Mesenchymal stem cell (in vitro differentiated cells and primary cell): ENCODE measurements around the gene YIF1A. TPM values are rescaled to one million over a fixed set of nuclear protein-coding genes. Genes with fewer than 3 reads are reported as not detected.

Experiments
- DNase-seq: peaks from one replicate; pipeline ENCODE4 v3.0.0-alpha.2; 2013
- H2AFZ ChIP-seq: one replicate; pipeline ENCODE4 v1.6.1; 2013; ENCODE audit warnings: low read depth, mild to moderate bottlenecking, control low read depth, inconsistent platforms, low read length, moderate library complexity
- H2AK5ac ChIP-seq: 2 replicates; pipeline ENCODE4 v1.6.1; 2013; ENCODE audit warnings: low read length, moderate library complexity, mild to moderate bottlenecking, inconsistent platforms; ENCODE audit not compliant: severe bottlenecking
- H2BK120ac ChIP-seq: one replicate; pipeline ENCODE4 v1.6.1; 2013; ENCODE audit warnings: low read depth, mild to moderate bottlenecking, inconsistent platforms, low read length, moderate library complexity
- H2BK12ac ChIP-seq, 2 experiments: one replicate each; pipeline ENCODE4 v1.6.1; 2013; ENCODE audit warnings: inconsistent platforms in 2 of 2, low read length in 2 of 2, mild to moderate bottlenecking in 2 of 2, moderate library complexity in 2 of 2, control low read depth in 1 of 2
- H2BK15ac ChIP-seq: one replicate; pipeline ENCODE4 v1.6.1; 2013; ENCODE audit warnings: mild to moderate bottlenecking, low read depth, inconsistent platforms; ENCODE audit not compliant: poor library complexity, severe bottlenecking
- H2BK5ac ChIP-seq: 2 replicates; pipeline ENCODE4 v1.6.1; 2013; ENCODE audit warnings: low read depth, mild to moderate bottlenecking, low read length, control low read depth, inconsistent platforms; ENCODE audit not compliant: poor library complexity, severe bottlenecking
- H3K14ac ChIP-seq, 2 experiments: one replicate each; pipeline ENCODE4 v1.6.1; 2013; ENCODE audit warnings: inconsistent platforms in 2 of 2, low read length in 2 of 2, control low read depth in 1 of 2, mild to moderate bottlenecking in 1 of 2, moderate library complexity in 1 of 2
- H3K18ac ChIP-seq, 2 experiments: one replicate each; pipeline ENCODE4 v1.6.1; 2013; ENCODE audit warnings: inconsistent platforms in 2 of 2, low read length in 2 of 2, control low read depth in 1 of 2, low read depth in 1 of 2, mild to moderate bottlenecking in 1 of 2
- H3K23ac ChIP-seq, 2 experiments: one replicate each; pipeline ENCODE4 v1.6.1; 2013; ENCODE audit warnings: inconsistent platforms in 2 of 2, low read length in 2 of 2, mild to moderate bottlenecking in 2 of 2, moderate library complexity in 2 of 2, control low read depth in 1 of 2
- H3K27ac ChIP-seq: 2 replicates; pipeline ENCODE4 v1.5.1; 2013; ENCODE audit warnings: mild to moderate bottlenecking, moderate library complexity, low read length, control low read depth, inconsistent platforms; ENCODE audit not compliant: poor library complexity, severe bottlenecking
- H3K27me3 ChIP-seq, 2 experiments: 2 replicates each; pipeline versions ENCODE4 v1.6.1 to v1.7.0; 2013; ENCODE audit warnings: low read length in 2 of 2, mild to moderate bottlenecking in 2 of 2, moderate library complexity in 2 of 2, control low read depth in 1 of 2, inconsistent platforms in 1 of 2; ENCODE audit not compliant: control insufficient read depth in 1 of 2, insufficient read depth in 1 of 2
- H3K36me3 ChIP-seq, 2 experiments: 2 replicates each; pipeline versions ENCODE4 v1.6.1 to v1.7.0; 2013; ENCODE audit warnings: low read length in 2 of 2, control low read depth in 1 of 2, inconsistent platforms in 1 of 2, low read depth in 1 of 2, mild to moderate bottlenecking in 1 of 2; ENCODE audit not compliant: insufficient read depth in 2 of 2, control insufficient read depth in 1 of 2
- H3K4ac ChIP-seq, 2 experiments: one replicate each; pipeline ENCODE4 v1.6.1; 2013; ENCODE audit warnings: inconsistent platforms in 2 of 2, low read length in 2 of 2, mild to moderate bottlenecking in 2 of 2, moderate library complexity in 2 of 2, control low read depth in 1 of 2, low read depth in 1 of 2
- H3K4me1 ChIP-seq: 2 replicates; pipeline ENCODE4 v1.6.1; 2013; ENCODE audit warnings: low read depth, low read length, control low read depth; ENCODE audit not compliant: control insufficient read depth, insufficient read depth
- H3K4me2 ChIP-seq: 2 replicates; pipeline ENCODE4 v1.6.1; 2013; ENCODE audit warnings: low read length, mild to moderate bottlenecking, inconsistent platforms; ENCODE audit not compliant: poor library complexity, severe bottlenecking
- H3K4me3 ChIP-seq, 2 experiments: 2 replicates each; pipeline versions ENCODE4 v1.5.1 to v1.7.0; 2013; ENCODE audit warnings: low read length in 2 of 2, mild to moderate bottlenecking in 2 of 2, control low read depth in 1 of 2, low read depth in 1 of 2; ENCODE audit not compliant: insufficient read depth in 1 of 2
- H3K79me1 ChIP-seq: replicated peaks from 2 replicates; pipeline ENCODE4 v1.6.1; 2013; ENCODE audit warnings: mild to moderate bottlenecking, control low read depth, low read length, inconsistent platforms; ENCODE audit not compliant: poor library complexity, severe bottlenecking
- H3K9ac ChIP-seq: 2 replicates; pipeline ENCODE4 v1.7.0; 2013; ENCODE audit warnings: mild to moderate bottlenecking, low read length, moderate library complexity
- H3K9me3 ChIP-seq: 2 replicates; pipeline ENCODE4 v1.7.0; 2013; ENCODE audit warnings: mild to moderate bottlenecking, low read length; ENCODE audit not compliant: control insufficient read depth
- H4K8ac ChIP-seq: one replicate; pipeline ENCODE4 v1.6.1; 2013; ENCODE audit warnings: inconsistent platforms, mild to moderate bottlenecking, low read length, moderate library complexity
- H4K91ac ChIP-seq: one replicate; pipeline ENCODE4 v1.6.1; 2013; ENCODE audit warnings: mild to moderate bottlenecking, low read length, inconsistent platforms
- WGBS: methylation state at CpG from one replicate; pipeline ENCODE4 v1.1.7; 2013; ENCODE audit warnings: mixed read lengths; 5-methylcytosine and 5-hydroxymethylcytosine counted together
- polyA plus RNA-seq, 2 experiments: library from polyadenylated mRNA; stranded (reverse); fragments of 200-250 nt; gene quantifications; one replicate each; pipeline ENCODE4 v1.2.3, GENCODE V29; 2013

Gene YIF1A
- 314 TPM for polyA plus RNA-seq (2013, experiment 1 of 2)
- 328 TPM for polyA plus RNA-seq (2013, experiment 2 of 2)

GRCh38 chr11:66288671-66289547, at the start of gene YIF1A:
YIF1A (minus strand) TSS chr11:66289143; CDS start chr11:66288985, 158 bp downstream.
- peak within 1 kb of the TSS; percentile 41 for H2AK5ac ChIP-seq
- peak within 1 kb of the TSS in 1 of 2 experiments; percentile 87 for H3K23ac ChIP-seq
- peak within 1 kb of the TSS; percentile 97 for H2BK15ac ChIP-seq
- WGBS, result under 1% methylated on average over 82 of the region's 87 CpGs
- peak; percentile 100 for DNase-seq
- H2BK120ac ChIP-seq, result peak within 1 kb of the TSS; percentile 96
- peaks cover 44% of the 10 kb centered on the region for H3K4me1 ChIP-seq
- peak within 1 kb of the TSS; percentile 96 for H4K8ac ChIP-seq
- H3K18ac ChIP-seq, result peak within 1 kb of the TSS; percentile 94 to 98
- no peak within 1 kb of the TSS for H2BK12ac ChIP-seq
- H3K9ac ChIP-seq, result peak within 1 kb of the TSS; percentile 99
- peaks cover 26% of the 10 kb centered on the region for H3K79me1 ChIP-seq
- peak within 1 kb of the TSS; percentile 98 for H3K27ac ChIP-seq
- peak within 1 kb of the TSS; percentile 90 for H3K4me2 ChIP-seq
- peak within 1 kb of the TSS; percentile 55 for H2AFZ ChIP-seq
- peak within 1 kb of the TSS; percentile 94 for H4K91ac ChIP-seq
- H2BK5ac ChIP-seq, result peak within 1 kb of the TSS; percentile 79
- peak within 1 kb of the TSS; percentile 92 for H3K4me3 ChIP-seq
- H3K27me3 ChIP-seq, result peaks cover 28 to 32% of the 10 kb centered on the region in 2 experiments
- H3K9me3 ChIP-seq, result no peaks in the 10 kb centered on the region
- H3K36me3 ChIP-seq, result peaks cover 30 to 38% of the 10 kb centered on the region in 2 experiments
- H3K4ac ChIP-seq, result peak within 1 kb of the TSS; percentile 95 to 96
- peak within 1 kb of the TSS; percentile 89 to 95 for H3K14ac ChIP-seq

GRCh38 chr11:66337103-66337899, 48.4 kb upstream of the YIF1A start:
- H3K27me3 ChIP-seq, result no peaks in the 10 kb centered on the region
- H3K79me1 ChIP-seq, result peaks cover 33% of the 10 kb centered on the region
- no peak overlapping the region for H3K4me3 ChIP-seq
- H2AFZ ChIP-seq, result no peak overlapping the region
- H3K27ac ChIP-seq, result peak overlapping the region; percentile 97
- H3K4ac ChIP-seq, result peak overlapping the region; percentile 52 to 63
- peak overlapping the region; percentile 77 for H4K91ac ChIP-seq
- WGBS, result 41% methylated on average over 18 of the region's 18 CpGs
- peak overlapping the region in 1 of 2 experiments; percentile 53 for H3K23ac ChIP-seq
- peak overlapping the region; percentile 68 for H3K4me2 ChIP-seq
- peak overlapping the region; percentile 56 to 90 for H2BK12ac ChIP-seq
- no peak overlapping the region for H3K14ac ChIP-seq
- H2BK15ac ChIP-seq, result peak overlapping the region; percentile 65
- H2AK5ac ChIP-seq, result peak overlapping the region; percentile 36
- no peaks in the 10 kb centered on the region for H3K9me3 ChIP-seq
- peak overlapping the region; percentile 11 for H2BK5ac ChIP-seq
- H3K18ac ChIP-seq, result peak overlapping the region; percentile 4 to 44
- no peak overlapping the region for H2BK120ac ChIP-seq
- peak overlapping the region; percentile 99 for H3K9ac ChIP-seq
- peaks cover 63 to 77% of the 10 kb centered on the region in 2 experiments for H3K36me3 ChIP-seq
- H4K8ac ChIP-seq, result peak overlapping the region; percentile 84
- DNase-seq, result peak; percentile 75
- H3K4me1 ChIP-seq, result peaks cover 71% of the 10 kb centered on the region

GRCh38 chr11:66336234-66337102, 47.5 kb upstream of the YIF1A start, which contains the start of gene RIN1:
RIN1 (minus strand) TSS chr11:66336434; CDS start chr11:66336402, 32 bp downstream.
- H3K14ac ChIP-seq, result peak within 1 kb of the TSS in 1 of 2 experiments; percentile 95
- 9% methylated on average over 22 of the region's 22 CpGs for WGBS
- H3K27me3 ChIP-seq, result no peaks in the 10 kb centered on the region
- peaks cover 63 to 77% of the 10 kb centered on the region in 2 experiments for H3K36me3 ChIP-seq
- H3K23ac ChIP-seq, result peak within 1 kb of the TSS in 1 of 2 experiments; percentile 53
- peak within 1 kb of the TSS; percentile 99 for H3K9ac ChIP-seq
- peaks cover 38% of the 10 kb centered on the region for H3K79me1 ChIP-seq
- peak within 1 kb of the TSS; percentile 7 for H2AFZ ChIP-seq
- peak within 1 kb of the TSS; percentile 68 to 85 for H3K4me3 ChIP-seq
- H2BK15ac ChIP-seq, result peak within 1 kb of the TSS; percentile 92
- H2BK120ac ChIP-seq, result peak within 1 kb of the TSS; percentile 91
- peak within 1 kb of the TSS; percentile 68 for H3K4me2 ChIP-seq
- H3K9me3 ChIP-seq, result no peaks in the 10 kb centered on the region
- H4K8ac ChIP-seq, result peak within 1 kb of the TSS; percentile 92
- peak within 1 kb of the TSS; percentile 97 for H3K27ac ChIP-seq
- peak within 1 kb of the TSS; percentile 97 to 99 for H3K18ac ChIP-seq
- H3K4me1 ChIP-seq, result peaks cover 66% of the 10 kb centered on the region
- peak within 1 kb of the TSS; percentile 99 for H4K91ac ChIP-seq
- peak within 1 kb of the TSS; percentile 90 for H2BK5ac ChIP-seq
- peak within 1 kb of the TSS; percentile 49 to 93 for H2BK12ac ChIP-seq
- peak within 1 kb of the TSS; percentile 46 for H2AK5ac ChIP-seq
- peak; percentile 100 for DNase-seq
- peak within 1 kb of the TSS; percentile 90 to 94 for H3K4ac ChIP-seq
